Stomach smooth muscle (tissue), 2 donors: Measurements from ENCODE around the gene SLC25A34.

Experiments used
- H3K27ac ChIP-seq: one replicate; pipeline ENCODE4 v1.7.0; 2013; ENCODE audit warnings: mild to moderate bottlenecking, low read length, inconsistent platforms
- H3K27me3 ChIP-seq, 2 donors: one replicate each; pipeline ENCODE4 v1.7.0; 2013; ENCODE audit warnings: low read length in 2 of 2; ENCODE audit not compliant: insufficient read depth in 2 of 2, control insufficient read depth in 1 of 2
- H3K36me3 ChIP-seq, 2 donors: one replicate each; pipeline ENCODE4 v1.7.0; 2013; ENCODE audit warnings: low read length in 2 of 2; ENCODE audit not compliant: control insufficient read depth in 2 of 2, insufficient read depth in 2 of 2
- H3K4me1 ChIP-seq: one replicate; pipeline ENCODE4 v1.7.0; 2013; ENCODE audit warnings: low read length; ENCODE audit not compliant: control insufficient read depth, insufficient read depth
- H3K4me3 ChIP-seq, 2 donors: one replicate each; pipeline ENCODE4 v1.7.0; 2013; ENCODE audit warnings: low read length in 2 of 2
- H3K9ac ChIP-seq, 2 donors: one replicate each; pipeline ENCODE4 v1.7.0; 2013; ENCODE audit warnings: low read length in 2 of 2, mild to moderate bottlenecking in 1 of 2
- H3K9me3 ChIP-seq, 2 donors: one replicate each; pipeline ENCODE4 v1.7.0; 2013; ENCODE audit warnings: low read length in 2 of 2; ENCODE audit not compliant: control insufficient read depth in 2 of 2
- donor health status: healthy.
- donor health status: Pancreatic carcinoma.

SLC25A34 gene

GRCh38 chr1:15714406-15715136, 21.5 kb upstream of the SLC25A34 start:
- peaks cover 41% of the 10 kb centered on the region for H3K4me1 ChIP-seq
- H3K27me3 ChIP-seq: no peaks in the 10 kb centered on the region
- H3K36me3 ChIP-seq: peaks cover 12 to 17% of the 10 kb centered on the region in 2 donors
- peak overlapping the region; percentile 64 for H3K27ac ChIP-seq
- peak overlapping the region; percentile 21 to 29 for H3K9ac ChIP-seq
- no peaks in the 10 kb centered on the region for H3K9me3 ChIP-seq
- peak overlapping the region in 1 of 2 donors; percentile 34 for H3K4me3 ChIP-seq

GRCh38 chr1:15717418-15718125, 18.5 kb upstream of the SLC25A34 start:
- peaks cover 44% of the 10 kb centered on the region for H3K4me1 ChIP-seq
- H3K27ac ChIP-seq: peak overlapping the region; percentile 75
- no peak overlapping the region for H3K4me3 ChIP-seq
- H3K27me3 ChIP-seq: no peaks in the 10 kb centered on the region
- peak overlapping the region in 1 of 2 donors; percentile 21 for H3K9ac ChIP-seq
- H3K36me3 ChIP-seq: peaks cover 27 to 32% of the 10 kb centered on the region in 2 donors
- H3K9me3 ChIP-seq: no peaks in the 10 kb centered on the region

GRCh38 chr1:15718199-15718601, 17.9 kb upstream of the SLC25A34 start:
- Histone ChIP-seq H3K4me1 (peaks cover 45% of the 10 kb centered on the region), H3K9ac (no peak overlapping the region), H3K27me3 (no peaks in the 10 kb centered on the region), H3K9me3 (no peaks in the 10 kb centered on the region), H3K4me3 (no peak overlapping the region), H3K27ac (peak overlapping the region; percentile 75), H3K36me3 (peaks cover 32 to 35% of the 10 kb centered on the region in 2 donors)

GRCh38 chr1:15719381-15720120, 16.5 kb upstream of the SLC25A34 start:
- H3K9ac ChIP-seq: no peak overlapping the region
- no peak overlapping the region for H3K4me3 ChIP-seq
- H3K27me3 ChIP-seq: no peaks in the 10 kb centered on the region
- no peaks in the 10 kb centered on the region for H3K9me3 ChIP-seq
- H3K36me3 ChIP-seq: peaks cover 32 to 38% of the 10 kb centered on the region in 2 donors
- H3K4me1 ChIP-seq: peaks cover 40% of the 10 kb centered on the region
- peak overlapping the region; percentile 11 for H3K27ac ChIP-seq

GRCh38 chr1:15720861-15721260, 15.2 kb upstream of the SLC25A34 start:
- H3K4me3 ChIP-seq: no peak overlapping the region
- H3K27ac ChIP-seq: no peak overlapping the region
- peaks cover 29% of the 10 kb centered on the region for H3K4me1 ChIP-seq
- H3K27me3 ChIP-seq: no peaks in the 10 kb centered on the region
- H3K9ac ChIP-seq: no peak overlapping the region
- H3K9me3 ChIP-seq: no peaks in the 10 kb centered on the region
- H3K36me3 ChIP-seq: peaks cover 37 to 46% of the 10 kb centered on the region in 2 donors

GRCh38 chr1:15722411-15722810, 13.6 kb upstream of the SLC25A34 start:
- Histone ChIP-seq H3K4me1 (peaks cover 23% of the 10 kb centered on the region), H3K27ac (no peak overlapping the region), H3K4me3 (no peak overlapping the region), H3K27me3 (no peaks in the 10 kb centered on the region), H3K9ac (no peak overlapping the region), H3K36me3 (peaks cover 51 to 55% of the 10 kb centered on the region in 2 donors), H3K9me3 (no peaks in the 10 kb centered on the region)

- H3K27ac ChIP-seq: no peak overlapping the region
- peaks cover 17% of the 10 kb centered on the region for H3K4me1 ChIP-seq
- H3K9ac ChIP-seq: no peak overlapping the region
Observed at GRCh38 chr1:15722836-15723532, 13.1 kb upstream of the SLC25A34 start.

GRCh38 chr1:15723631-15724246, 12.3 kb upstream of the SLC25A34 start:
- Histone ChIP-seq H3K9ac (no peak overlapping the region), H3K4me3 (no peak overlapping the region), H3K36me3 (peaks cover 54 to 62% of the 10 kb centered on the region in 2 donors), H3K9me3 (no peaks in the 10 kb centered on the region), H3K4me1 (peaks cover 12% of the 10 kb centered on the region), H3K27me3 (no peaks in the 10 kb centered on the region), H3K27ac (no peak overlapping the region)

More at GRCh38 chr1:15722836-15723532, 13.1 kb upstream of the SLC25A34 start:
- H3K27me3 ChIP-seq: no peaks in the 10 kb centered on the region
- peaks cover 51 to 57% of the 10 kb centered on the region in 2 donors for H3K36me3 ChIP-seq
- no peaks in the 10 kb centered on the region for H3K9me3 ChIP-seq
- H3K4me3 ChIP-seq: no peak overlapping the region

GRCh38 chr1:15724949-15725880, 10.8 kb upstream of the SLC25A34 start:
- Histone ChIP-seq H3K27me3 (no peaks in the 10 kb centered on the region), H3K4me3 (no peak overlapping the region), H3K27ac (no peak overlapping the region), H3K4me1 (peaks cover 10% of the 10 kb centered on the region), H3K9me3 (no peaks in the 10 kb centered on the region), H3K9ac (no peak overlapping the region), H3K36me3 (peaks cover 54 to 67% of the 10 kb centered on the region in 2 donors)
